CD4-positive, alpha-beta T cell (primary cell): ENCODE results near the gene ZC3HAV1L. TPM values are rescaled to one million over a fixed set of nuclear protein-coding genes. Genes with fewer than 3 reads are reported as not detected.
"Not testable (repeated sequence)": the region's sequence is repeated elsewhere in the genome, so short reads cannot be mapped to it uniquely, and the experiment has no call there.

Experiments used
- ATAC-seq: fragments of 200-7000 bp; cut with Tn5 transposase; one replicate; pipeline ENCODE4 v1.10.0; 2022; ENCODE audit warnings: mild to moderate bottlenecking; ENCODE audit not compliant: poor library complexity
- CTCF ChIA-PET: fragments of 350-600 bp; sonication (Branson Sonifier 250); formaldehyde crosslinking; loops from one replicate; lab custom pipeline; 2021; ENCODE audit warnings: antibody characterized with exemption, inconsistent platforms; lab: Charles Lee
- POLR2A ChIA-PET: fragments of 350-600 bp; sonication (Branson Sonifier 250); formaldehyde crosslinking; loops from one replicate; lab custom pipeline; 2021; ENCODE audit warnings: antibody characterized with exemption, inconsistent platforms; lab: Charles Lee
- DNase-seq, 14 experiments: peaks; one replicate each; pipeline ENCODE4 v3.0.0-alpha.2; 2013 to 2020; ENCODE audit warnings: mixed read lengths in 2 of 14
- H3K27ac ChIP-seq, 2 donors: one replicate each; pipeline versions ENCODE4 v1.5.1 to v1.7.0; 2013; ENCODE audit warnings: low read length in 2 of 2, low read depth in 1 of 2, mild to moderate bottlenecking in 1 of 2
- H3K27me3 ChIP-seq, 2 experiments: 1 replicate in 1 of 2; 2 replicates in 1 of 2; pipeline versions ENCODE4 v1.6.1 to v1.7.0; 2013; ENCODE audit warnings: low read length in 2 of 2, control low read depth in 1 of 2, mild to moderate bottlenecking in 1 of 2, moderate library complexity in 1 of 2; ENCODE audit not compliant: insufficient read depth in 2 of 2, control insufficient read depth in 1 of 2
- H3K36me3 ChIP-seq: one replicate; pipeline ENCODE4 v1.6.1; 2013; ENCODE audit warnings: low read length, control low read depth; ENCODE audit not compliant: insufficient read depth
- H3K4me1 ChIP-seq: one replicate; pipeline ENCODE4 v1.6.1; 2013; ENCODE audit warnings: low read length, control low read depth; ENCODE audit not compliant: insufficient read depth
- H3K4me3 ChIP-seq: one replicate; pipeline ENCODE4 v1.5.1; 2013; ENCODE audit warnings: mild to moderate bottlenecking, low read length, moderate library complexity
- H3K9me3 ChIP-seq, 2 experiments: 1 replicate in 1 of 2; 2 replicates in 1 of 2; pipeline versions ENCODE4 v1.6.1 to v1.7.0; 2013; ENCODE audit warnings: low read length in 2 of 2, mild to moderate bottlenecking in 2 of 2, control low read depth in 1 of 2, moderate library complexity in 1 of 2; ENCODE audit not compliant: control insufficient read depth in 1 of 2, insufficient read depth in 1 of 2
- H3K27ac Mint-ChIP-seq: one replicate; pipeline ENCODE4 v1.8.0; 2020; ENCODE audit warnings: mixed read lengths
- H3K27me3 Mint-ChIP-seq: one replicate; pipeline ENCODE4 v1.8.0; 2021; ENCODE audit warnings: mixed read lengths
- H3K36me3 Mint-ChIP-seq: one replicate; pipeline ENCODE4 v1.8.0; 2021; ENCODE audit warnings: low read depth, mixed read lengths
- H3K4me1 Mint-ChIP-seq: one replicate; pipeline ENCODE4 v1.8.0; 2021; ENCODE audit warnings: low read depth, mixed read lengths
- H3K4me3 Mint-ChIP-seq: one replicate; pipeline ENCODE4 v1.8.0; 2020; ENCODE audit warnings: mild to moderate bottlenecking, mixed read lengths
- H3K9me3 Mint-ChIP-seq: one replicate; pipeline ENCODE4 v1.8.0; 2020; ENCODE audit warnings: mixed read lengths
- CTCF ChIP-seq: fragments of 200-600 bp; IDR thresholded peaks from one replicate; pipeline ENCODE4 v1.8.0; 2022; ENCODE audit warnings: antibody characterized with exemption, mild to moderate bottlenecking
- intact Hi-C, 2 experiments: fragments of 100-400 bp; cut with DNase I in 1 of 2; cut with micrococcal nuclease in 1 of 2; formaldehyde crosslinking; loops; one replicate each; pipeline versions ENCODE4 v1.15.1 to v1.9.0; 2023 to 2025; cut with DNase I, micrococcal nuclease
- total RNA-seq, 174 experiments: library from RNA in 2 of 174; stranded (reverse) in 2 of 174; gene quantifications; one replicate each; pipeline ENCODE4 v1.2.3 and lab custom pipeline; 2021 to 2026

Gene ZC3HAV1L
- total RNA-seq, 2 experiments from 2014 or later = 0.44 to 0.50 TPM

DNA sequence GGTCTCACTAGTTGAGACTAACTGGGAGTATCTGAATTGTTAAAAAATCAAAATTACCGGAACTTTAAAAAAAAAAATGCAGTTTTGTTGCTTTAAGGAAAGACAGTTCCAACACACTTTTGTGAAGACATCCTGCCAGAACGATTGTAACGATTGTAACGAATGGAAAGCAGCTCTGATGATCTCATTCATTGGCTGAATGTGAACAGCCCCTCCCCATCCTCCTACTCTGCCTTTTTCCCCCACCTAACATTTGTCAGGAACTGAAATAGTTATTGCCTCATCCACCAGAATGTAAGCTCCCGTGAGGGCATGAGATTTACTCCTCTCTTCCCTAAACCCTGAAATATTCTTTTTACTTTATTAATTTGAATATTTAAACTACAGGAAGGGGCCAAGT, 23.1 kb upstream of the ZC3HAV1L start:
- intact Hi-C loops = no loop called here
- Histone ChIP-seq H3K27me3 (no peaks in the 10 kb centered on the region), H3K36me3 (peaks cover 96% of the 10 kb centered on the region), H3K9me3 (no peaks in the 10 kb centered on the region), H3K27ac (no peak overlapping the region), H3K4me3 (no peak overlapping the region), H3K4me1 (peaks cover 12% of the 10 kb centered on the region)
- H3K4me1 Mint-ChIP-seq = peaks cover 50% of the 10 kb centered on the region
- TF ChIP-seq CTCF = no peak
- DNase-seq (no peak), ATAC-seq (no peak)
- no peak overlapping the region for H3K4me3 Mint-ChIP-seq
- no peaks in the 10 kb centered on the region for H3K9me3 Mint-ChIP-seq
- peaks cover 96% of the 10 kb centered on the region for H3K36me3 Mint-ChIP-seq
- no peaks in the 10 kb centered on the region for H3K27me3 Mint-ChIP-seq
- peak overlapping the region; percentile 69 for H3K27ac Mint-ChIP-seq
- CTCF ChIA-PET = interaction anchor here (1.1 to 1.8 kb wide), 2 partner anchors 16 to 42 kb away, joined by 3 to 8 read pairs; no protein-coding TSS in a partner anchor
- POLR2A ChIA-PET = interaction anchor here (0.6 to 1.2 kb wide), 2 partner anchors 16 to 20 kb away, joined by 3 to 5 read pairs; no protein-coding TSS in a partner anchor

DNA sequence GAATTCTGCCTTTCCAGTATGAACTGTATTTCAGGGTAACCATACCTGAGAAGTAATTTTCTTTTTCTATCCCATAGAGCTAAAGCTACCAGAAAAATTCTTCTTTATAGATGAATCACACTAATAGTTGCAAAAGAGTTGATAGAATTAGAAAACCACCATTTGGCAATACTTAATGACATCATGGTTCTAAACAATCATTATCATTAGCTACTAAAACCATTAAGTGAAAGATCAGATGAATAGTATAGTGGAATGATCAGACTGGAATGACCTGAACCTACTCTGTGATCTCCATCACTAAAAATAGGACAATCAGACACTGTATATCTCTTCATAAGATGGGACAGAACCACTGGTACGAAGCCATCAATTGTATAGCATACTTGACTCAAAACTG, 19.8 kb upstream of the ZC3HAV1L start:
- intact Hi-C loops = no loop called here
- H3K36me3 Mint-ChIP-seq = peaks cover 95% of the 10 kb centered on the region
- H3K9me3 Mint-ChIP-seq = no peaks in the 10 kb centered on the region
- no peak for TF ChIP-seq CTCF
- H3K4me1 Mint-ChIP-seq = peaks cover 36% of the 10 kb centered on the region
- H3K4me3 Mint-ChIP-seq = no peak overlapping the region
- H3K4me3 ChIP-seq = no peak overlapping the region
- no peak overlapping the region for H3K27ac ChIP-seq
- peak overlapping the region; percentile 75 for H3K27ac Mint-ChIP-seq
- H3K27me3 ChIP-seq = no peaks in the 10 kb centered on the region
- ATAC-seq (no peak), DNase-seq (no peak)
- ChIA-PET POLR2A (no interaction called here), CTCF (interaction anchor here (1.0 kb wide), 1 partner anchor 10 kb away, joined by 4 read pairs; no protein-coding TSS in a partner anchor)
- H3K9me3 ChIP-seq = no peaks in the 10 kb centered on the region
- peaks cover 4% of the 10 kb centered on the region for H3K4me1 ChIP-seq
- H3K27me3 Mint-ChIP-seq = no peaks in the 10 kb centered on the region
- H3K36me3 ChIP-seq = peaks cover 96% of the 10 kb centered on the region

- CTCF ChIA-PET = interaction anchor here (0.9 kb wide), 1 partner anchor 20 kb away, joined by 3 read pairs; no protein-coding TSS in a partner anchor
- H3K27ac ChIP-seq, DNase-seq, H3K27me3 Mint-ChIP-seq, H3K4me3 Mint-ChIP-seq, H3K9me3 ChIP-seq, H3K4me3 ChIP-seq, H3K9me3 Mint-ChIP-seq, H3K4me1 ChIP-seq, ATAC-seq, H3K27me3 ChIP-seq, intact Hi-C loops: not testable (repeated sequence)
- H3K36me3 ChIP-seq = peaks cover 96% of the 10 kb centered on the region
- peak overlapping the region; percentile 75 for H3K27ac Mint-ChIP-seq
- POLR2A ChIA-PET = interaction anchor here (1.2 to 1.3 kb wide), 2 partner anchors 15 to 20 kb away, joined by 3 to 6 read pairs; no protein-coding TSS in a partner anchor
- peaks cover 95% of the 10 kb centered on the region for H3K36me3 Mint-ChIP-seq
- H3K4me1 Mint-ChIP-seq = peaks cover 32% of the 10 kb centered on the region
These were observed 18.8 kb upstream of the ZC3HAV1L start for GRCh38 chr7:139054656-139055055.
